Type B pancreatic cell (in vitro differentiated cells): Measurements from ENCODE around the gene DYRK1B. TPM values are rescaled to one million over a fixed set of nuclear protein-coding genes. Genes with fewer than 3 reads are reported as not detected.

Experiments used
- DNase-seq: peaks from one replicate; pipeline ENCODE4 v3.0.0; 2021; ENCODE audit warnings: mixed read lengths; ENCODE audit not compliant: unreplicated experiment; ENCODE audit errors: extremely low spot score
- H3K27ac Mint-ChIP-seq: 2 replicates; pipeline ENCODE4 v1.8.0; 2021; ENCODE audit warnings: mild to moderate bottlenecking, mixed read lengths
- H3K27me3 Mint-ChIP-seq: 2 replicates; pipeline ENCODE4 v1.8.0; 2021; ENCODE audit warnings: mixed read lengths
- H3K36me3 Mint-ChIP-seq: 2 replicates; pipeline ENCODE4 v1.8.0; 2021; ENCODE audit warnings: mixed read lengths
- H3K4me1 Mint-ChIP-seq: one replicate; pipeline ENCODE4 v1.8.0; 2021; ENCODE audit warnings: mixed read lengths; ENCODE audit not compliant: unreplicated experiment
- H3K4me3 Mint-ChIP-seq: 2 replicates; pipeline ENCODE4 v1.8.0; 2021; ENCODE audit warnings: mild to moderate bottlenecking, mixed read lengths
- H3K9me3 Mint-ChIP-seq: 2 replicates; pipeline ENCODE4 v1.8.0; 2021; ENCODE audit warnings: mixed read lengths
- total RNA-seq: library from RNA; stranded (reverse); gene quantifications from 2 replicates; pipeline ENCODE4 v1.2.1, GENCODE V29; 2021; ENCODE audit warnings: low replicate concordance
- TF ChIP-seq, protein P1 (sequence below): fragments of 200-600 bp; sonication (generic); conservative IDR thresholded peaks from 2 replicates; pipeline ENCODE4 v1.5.0; 2021; ENCODE audit warnings: antibody characterized with exemption, mild to moderate bottlenecking

The DYRK1B gene
- total RNA-seq, 1 donor from 2014 or later: 49.3 TPM

DNA sequence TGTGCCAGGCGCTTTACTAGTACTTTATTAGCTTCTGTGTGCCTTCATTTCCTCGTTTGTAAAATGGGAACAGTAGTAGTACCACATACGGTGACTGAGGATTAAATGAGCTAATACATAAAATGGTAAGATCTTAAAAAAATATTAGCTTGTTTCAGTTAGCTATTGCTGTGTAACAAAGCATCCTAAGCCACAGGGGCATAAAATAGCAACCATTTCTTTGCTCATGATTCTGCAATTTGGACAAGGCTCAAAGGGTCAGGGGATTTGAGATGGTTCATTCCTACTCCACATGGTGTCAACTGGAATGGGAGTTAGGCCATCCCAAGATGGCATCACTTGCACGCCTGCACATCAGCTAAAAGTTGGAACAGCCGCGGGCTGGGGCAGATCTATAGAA, 13.3 kb downstream of the DYRK1B start:
- H3K27ac Mint-ChIP-seq: no peak overlapping the region
- no peaks in the 10 kb centered on the region for H3K27me3 Mint-ChIP-seq
- no peaks in the 10 kb centered on the region for H3K9me3 Mint-ChIP-seq
- no peaks in the 10 kb centered on the region for H3K4me1 Mint-ChIP-seq
- H3K36me3 Mint-ChIP-seq: no peaks in the 10 kb centered on the region
- TF ChIP-seq, protein P1, sequence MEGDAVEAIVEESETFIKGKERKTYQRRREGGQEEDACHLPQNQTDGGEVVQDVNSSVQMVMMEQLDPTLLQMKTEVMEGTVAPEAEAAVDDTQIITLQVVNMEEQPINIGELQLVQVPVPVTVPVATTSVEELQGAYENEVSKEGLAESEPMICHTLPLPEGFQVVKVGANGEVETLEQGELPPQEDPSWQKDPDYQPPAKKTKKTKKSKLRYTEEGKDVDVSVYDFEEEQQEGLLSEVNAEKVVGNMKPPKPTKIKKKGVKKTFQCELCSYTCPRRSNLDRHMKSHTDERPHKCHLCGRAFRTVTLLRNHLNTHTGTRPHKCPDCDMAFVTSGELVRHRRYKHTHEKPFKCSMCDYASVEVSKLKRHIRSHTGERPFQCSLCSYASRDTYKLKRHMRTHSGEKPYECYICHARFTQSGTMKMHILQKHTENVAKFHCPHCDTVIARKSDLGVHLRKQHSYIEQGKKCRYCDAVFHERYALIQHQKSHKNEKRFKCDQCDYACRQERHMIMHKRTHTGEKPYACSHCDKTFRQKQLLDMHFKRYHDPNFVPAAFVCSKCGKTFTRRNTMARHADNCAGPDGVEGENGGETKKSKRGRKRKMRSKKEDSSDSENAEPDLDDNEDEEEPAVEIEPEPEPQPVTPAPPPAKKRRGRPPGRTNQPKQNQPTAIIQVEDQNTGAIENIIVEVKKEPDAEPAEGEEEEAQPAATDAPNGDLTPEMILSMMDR: no peak
- DNase-seq: no peak
- no peak overlapping the region for H3K4me3 Mint-ChIP-seq

- H3K9me3 Mint-ChIP-seq: no peaks in the 10 kb centered on the region
- H3K4me1 Mint-ChIP-seq: no peaks in the 10 kb centered on the region
- no peaks in the 10 kb centered on the region for H3K27me3 Mint-ChIP-seq
- no peaks in the 10 kb centered on the region for H3K36me3 Mint-ChIP-seq
- H3K4me3 Mint-ChIP-seq: no peak overlapping the region
- H3K27ac Mint-ChIP-seq: no peak overlapping the region
- no peak for DNase-seq
- TF ChIP-seq, protein P1: no peak
Observed at GRCh38 chr19:39819786-39820185, 14.2 kb downstream of the DYRK1B start.

DNA sequence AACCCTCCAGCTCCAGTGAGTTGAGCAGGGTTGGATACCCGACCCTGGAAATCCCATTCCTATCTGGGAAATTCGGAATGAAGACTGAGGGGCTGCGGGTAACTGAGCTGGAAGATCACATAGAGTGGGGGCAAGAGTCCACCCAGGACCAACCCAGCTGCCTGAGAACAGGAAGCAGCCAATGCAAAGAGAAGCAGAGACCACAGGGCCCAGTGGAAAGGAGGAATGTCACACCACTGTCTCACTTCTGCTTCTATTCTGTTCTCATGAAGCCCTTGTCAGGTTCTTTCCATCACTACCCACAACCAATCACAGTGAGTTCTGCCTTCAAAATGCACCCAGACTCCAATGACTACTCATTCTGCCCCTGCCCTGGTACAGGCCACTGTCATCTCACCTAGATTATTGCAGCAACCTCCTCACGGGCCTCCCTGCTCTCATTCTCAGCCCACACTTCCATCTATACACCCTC, 15.3 kb downstream of the DYRK1B start:
- H3K27me3 Mint-ChIP-seq: no peaks in the 10 kb centered on the region

DNA sequence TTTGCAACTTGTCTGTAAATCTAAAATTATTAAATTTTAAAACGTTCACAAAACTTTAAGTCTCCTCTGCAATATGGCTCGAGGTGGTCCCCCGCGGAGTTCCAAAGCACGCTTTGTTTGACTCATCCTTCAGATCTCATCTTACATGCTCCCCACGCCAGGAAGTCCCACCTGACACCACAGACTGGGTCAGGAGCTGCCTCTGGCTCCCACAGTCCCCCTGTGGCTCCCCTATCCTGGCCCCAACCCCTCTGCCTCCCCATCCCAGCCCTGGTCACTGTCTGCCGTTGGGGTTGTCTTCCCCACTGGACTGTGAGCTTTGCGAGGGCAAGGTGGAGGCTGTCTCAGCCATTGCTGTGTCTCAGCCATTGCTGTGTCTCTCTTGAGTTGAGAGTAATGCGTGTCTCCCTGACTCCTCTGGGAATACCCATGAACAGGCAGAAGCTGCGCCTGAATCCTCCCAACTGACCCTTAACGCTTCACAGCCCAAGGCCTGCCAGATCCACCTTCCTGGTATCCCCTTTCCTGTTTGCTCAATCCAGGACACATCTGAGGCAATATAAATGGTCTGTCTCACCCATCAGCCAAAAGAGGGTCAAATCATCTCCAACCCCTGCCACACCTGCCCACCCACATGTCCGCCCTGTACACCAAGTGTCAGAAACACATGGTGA, 15.9 kb downstream of the DYRK1B start:
- H3K27ac Mint-ChIP-seq: no peak overlapping the region
- peaks cover 7% of the 10 kb centered on the region for H3K4me1 Mint-ChIP-seq
- no peaks in the 10 kb centered on the region for H3K9me3 Mint-ChIP-seq
- H3K27me3 Mint-ChIP-seq: no peaks in the 10 kb centered on the region
- TF ChIP-seq, protein P1: no peak
- peak; percentile 53 for DNase-seq
- no peaks in the 10 kb centered on the region for H3K36me3 Mint-ChIP-seq
- H3K4me3 Mint-ChIP-seq: no peak overlapping the region

More for the DNA sequence above, 15.3 kb downstream of the DYRK1B start:
- Mint-ChIP-seq H3K4me3 (no peak overlapping the region), H3K4me1 (peaks cover 3% of the 10 kb centered on the region), H3K27ac (no peak overlapping the region), H3K9me3 (no peaks in the 10 kb centered on the region), H3K36me3 (no peaks in the 10 kb centered on the region)
- DNase-seq: peak; percentile 31
- TF ChIP-seq, protein P1: no peak

GRCh38 chr19:39816287-39817048, 17.5 kb downstream of the DYRK1B start:
- Mint-ChIP-seq H3K9me3 (no peaks in the 10 kb centered on the region), H3K4me1 (peaks cover 7% of the 10 kb centered on the region), H3K4me3 (no peak overlapping the region), H3K27ac (no peak overlapping the region), H3K27me3 (no peaks in the 10 kb centered on the region), H3K36me3 (no peaks in the 10 kb centered on the region)
- peak; percentile 49 for DNase-seq
- TF ChIP-seq, protein P1: no peak
